Measurements from ENCODE around the gene ARFIP1. TPM values are rescaled to one million over a fixed set of nuclear protein-coding genes. Genes with fewer than 3 reads are reported as not detected.
"Not testable (repeated sequence)": the region's sequence is repeated elsewhere in the genome, so short reads cannot be mapped to it uniquely, and the experiment has no call there.

Gene ARFIP1
- total and polyA plus RNA-seq, 7 experiments from 2014 or later: 5.1 to 20.2 (median 15.1) TPM

DNA sequence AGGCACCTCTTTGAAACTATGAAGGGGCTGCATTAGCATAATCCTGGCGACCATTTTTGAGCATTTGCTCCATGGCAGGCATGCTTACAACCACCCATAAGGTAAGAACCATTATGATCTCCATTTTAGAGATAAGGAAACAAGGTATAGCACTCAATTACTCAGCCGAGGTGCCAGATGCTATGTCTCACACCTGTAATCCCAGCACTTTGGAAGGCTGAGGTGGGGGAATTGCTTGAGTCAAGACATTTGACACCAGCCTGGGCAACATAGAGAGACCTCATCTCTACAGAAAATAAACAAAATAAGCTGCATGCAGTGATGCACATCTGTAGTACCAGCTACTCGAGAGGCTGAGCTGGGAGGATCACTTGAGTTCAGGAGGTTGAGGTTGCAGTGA, 43.8 kb upstream of the ARFIP1 start:
- H3K4me3 Mint-ChIP-seq: no peak overlapping the region
- no peaks in the 10 kb centered on the region for H3K27me3 ChIP-seq (ENCODE audit: control insufficient read depth in 2 of 2, insufficient read depth in 2 of 2, low read length in 2 of 2)
- DNase-seq (no peak), ATAC-seq (no peak)
- no peak overlapping the region for H3K27ac ChIP-seq (ENCODE audit: low read depth, low read length)
- no peaks in the 10 kb centered on the region for H3K36me3 ChIP-seq (ENCODE audit: control insufficient read depth in 2 of 3, insufficient read depth in 3 of 3, low read length in 3 of 3)
- POLR2A ChIA-PET: no interaction called here
- H3K4me1 ChIP-seq (ENCODE audit: control insufficient read depth in 2 of 2, insufficient read depth in 2 of 2, low read length in 2 of 2): no peaks in the 10 kb centered on the region
- peaks cover 0 to 6% (median 4%) of the 10 kb centered on the region in 5 donors for H3K27me3 Mint-ChIP-seq
- intact Hi-C loops (cut with micrococcal nuclease): loop anchor here (1.0 to 5.0 kb wide), 7 partner anchors 59 to 1374 kb away; partner anchors contain the start of gene TMEM154 (in 1 of the 2)
- no peaks in the 10 kb centered on the region for H3K36me3 Mint-ChIP-seq
- peaks cover 0 to 7% (median 0%) of the 10 kb centered on the region in 7 donors for H3K4me1 Mint-ChIP-seq
- no peaks in the 10 kb centered on the region for H3K9me3 ChIP-seq (ENCODE audit: control insufficient read depth in 2 of 3, low read length in 3 of 3)
- H3K4me3 ChIP-seq (ENCODE audit: low read length): no peak overlapping the region
- H3K9me3 Mint-ChIP-seq: no peaks in the 10 kb centered on the region
- CTCF ChIA-PET: interaction anchor here (0.7 to 2.4 kb wide), 7 partner anchors 16 to 392 kb away, joined by 3 to 10 read pairs (median 4); no protein-coding TSS in a partner anchor
- H3K27ac Mint-ChIP-seq: no peak overlapping the region

- ATAC-seq: no peak
- intact Hi-C loops (cut with micrococcal nuclease): loop anchor here in 1 of 2 donors (5.0 kb wide), 1 partner anchor 62 kb away; the partner anchor contains the start of gene TMEM154
- POLR2A ChIA-PET: interaction anchor here (0.6 kb wide), 1 partner anchor 178 kb away, joined by 4 read pairs; no protein-coding TSS in a partner anchor
- H3K36me3 Mint-ChIP-seq: no peaks in the 10 kb centered on the region
- no peaks in the 10 kb centered on the region for H3K9me3 ChIP-seq (ENCODE audit: control insufficient read depth in 2 of 3, low read length in 3 of 3)
- H3K4me3 ChIP-seq (ENCODE audit: low read length): no peak overlapping the region
- no peaks in the 10 kb centered on the region for H3K36me3 ChIP-seq (ENCODE audit: control insufficient read depth in 2 of 3, insufficient read depth in 3 of 3, low read length in 3 of 3)
- CTCF ChIA-PET: interaction anchor here (0.6 to 1.2 kb wide), 2 partner anchors 238 to 789 kb away, joined by 3 read pairs; no protein-coding TSS in a partner anchor
- no peak overlapping the region for H3K27ac ChIP-seq (ENCODE audit: low read depth, low read length)
- DNase-seq: no peak
- no peaks in the 10 kb centered on the region for H3K27me3 ChIP-seq (ENCODE audit: control insufficient read depth in 2 of 2, insufficient read depth in 2 of 2, low read length in 2 of 2)
- no peaks in the 10 kb centered on the region for H3K9me3 Mint-ChIP-seq
- H3K4me1 ChIP-seq (ENCODE audit: control insufficient read depth in 2 of 2, insufficient read depth in 2 of 2, low read length in 2 of 2): no peaks in the 10 kb centered on the region
- H3K4me1 Mint-ChIP-seq: peaks cover 0 to 7% (median 0%) of the 10 kb centered on the region in 7 donors
- peaks cover 0 to 6% (median 4%) of the 10 kb centered on the region in 5 donors for H3K27me3 Mint-ChIP-seq
- no peak overlapping the region for H3K4me3 Mint-ChIP-seq
- no peak overlapping the region for H3K27ac Mint-ChIP-seq
Observed at GRCh38 chr4:152738827-152739226, 40.9 kb upstream of the ARFIP1 start.

GRCh38 chr4:152747444-152747843, 32.3 kb upstream of the ARFIP1 start:
- Mint-ChIP-seq H3K27me3 (peaks cover 0 to 3% (median 0%) of the 10 kb centered on the region in 5 donors), H3K4me1 (no peaks in the 10 kb centered on the region), H3K36me3 (no peaks in the 10 kb centered on the region), H3K9me3 (peaks cover 0 to 3% (median 0%) of the 10 kb centered on the region in 11 donors), H3K4me3 (no peak overlapping the region), H3K27ac (no peak overlapping the region)
- CTCF ChIA-PET: no interaction called here
- DNase-seq (no peak), ATAC-seq (no peak)
- no peaks in the 10 kb centered on the region for H3K9me3 ChIP-seq (ENCODE audit: control insufficient read depth in 2 of 3, low read length in 3 of 3)
- H3K4me1 ChIP-seq (ENCODE audit: control insufficient read depth in 2 of 2, insufficient read depth in 2 of 2, low read length in 2 of 2): no peaks in the 10 kb centered on the region
- POLR2A ChIA-PET: no interaction called here
- intact Hi-C loops (cut with micrococcal nuclease): no loop called here
- no peak overlapping the region for H3K27ac ChIP-seq (ENCODE audit: low read depth, low read length)
- no peaks in the 10 kb centered on the region for H3K27me3 ChIP-seq (ENCODE audit: control insufficient read depth in 2 of 2, insufficient read depth in 2 of 2, low read length in 2 of 2)
- H3K4me3 ChIP-seq (ENCODE audit: low read length): no peak overlapping the region
- no peaks in the 10 kb centered on the region for H3K36me3 ChIP-seq (ENCODE audit: control insufficient read depth in 2 of 3, insufficient read depth in 3 of 3, low read length in 3 of 3)

GRCh38 chr4:152748619-152749018, 31.1 kb upstream of the ARFIP1 start:
- peaks cover 0 to 7% (median 0%) of the 10 kb centered on the region in 5 donors for H3K27me3 Mint-ChIP-seq
- no peak overlapping the region for H3K27ac Mint-ChIP-seq
- no peaks in the 10 kb centered on the region for H3K4me1 ChIP-seq (ENCODE audit: control insufficient read depth in 2 of 2, insufficient read depth in 2 of 2, low read length in 2 of 2)
- H3K4me3 Mint-ChIP-seq: no peak overlapping the region
- intact Hi-C loops (cut with micrococcal nuclease): no loop called here
- ATAC-seq: no peak
- H3K36me3 Mint-ChIP-seq: no peaks in the 10 kb centered on the region
- peaks cover 0 to 5% (median 0%) of the 10 kb centered on the region in 11 donors for H3K9me3 Mint-ChIP-seq
- H3K4me3 ChIP-seq (ENCODE audit: low read length): no peak overlapping the region
- no peaks in the 10 kb centered on the region for H3K4me1 Mint-ChIP-seq
- no peak for DNase-seq
- no peaks in the 10 kb centered on the region for H3K9me3 ChIP-seq (ENCODE audit: control insufficient read depth in 2 of 3, low read length in 3 of 3)
- no peaks in the 10 kb centered on the region for H3K36me3 ChIP-seq (ENCODE audit: control insufficient read depth in 2 of 3, insufficient read depth in 3 of 3, low read length in 3 of 3)
- H3K27ac ChIP-seq (ENCODE audit: low read depth, low read length): no peak overlapping the region
- no peaks in the 10 kb centered on the region for H3K27me3 ChIP-seq (ENCODE audit: control insufficient read depth in 2 of 2, insufficient read depth in 2 of 2, low read length in 2 of 2)
- ChIA-PET POLR2A (no interaction called here), CTCF (no interaction called here)

GRCh38 chr4:152763796-152764195, 16.0 kb upstream of the ARFIP1 start:
- no peak overlapping the region for H3K27ac ChIP-seq (ENCODE audit: low read depth, low read length)
- Mint-ChIP-seq H3K9me3 (peaks cover 0 to 2% (median 0%) of the 10 kb centered on the region in 11 donors), H3K27me3 (peaks cover 0 to 37% (median 11%) of the 10 kb centered on the region in 5 donors), H3K4me3 (no peak overlapping the region), H3K36me3 (no peaks in the 10 kb centered on the region), H3K4me1 (peaks cover 0 to 3% (median 0%) of the 10 kb centered on the region in 7 donors), H3K27ac (no peak overlapping the region)
- no peaks in the 10 kb centered on the region for H3K36me3 ChIP-seq (ENCODE audit: control insufficient read depth in 2 of 3, insufficient read depth in 3 of 3, low read length in 3 of 3)
- POLR2A ChIA-PET: interaction anchor here (0.6 kb wide), 1 partner anchor 783 kb away, joined by 3 read pairs; no protein-coding TSS in a partner anchor
- CTCF ChIA-PET: no interaction called here
- no peaks in the 10 kb centered on the region for H3K9me3 ChIP-seq (ENCODE audit: control insufficient read depth in 2 of 3, low read length in 3 of 3)
- ATAC-seq: no peak
- no peak for DNase-seq
- intact Hi-C loops (cut with micrococcal nuclease): no loop called here
- no peaks in the 10 kb centered on the region for H3K27me3 ChIP-seq (ENCODE audit: control insufficient read depth in 2 of 2, insufficient read depth in 2 of 2, low read length in 2 of 2)
- H3K4me3 ChIP-seq (ENCODE audit: low read length): no peak overlapping the region
- no peaks in the 10 kb centered on the region for H3K4me1 ChIP-seq (ENCODE audit: control insufficient read depth in 2 of 2, insufficient read depth in 2 of 2, low read length in 2 of 2)

- H3K27me3 Mint-ChIP-seq: peaks cover 0 to 33% (median 7%) of the 10 kb centered on the region in 5 donors
- H3K27ac ChIP-seq (ENCODE audit: low read depth, low read length); H3K4me3 Mint-ChIP-seq; H3K36me3 Mint-ChIP-seq; POLR2A ChIA-PET; DNase-seq; ATAC-seq; CTCF ChIA-PET; H3K4me1 ChIP-seq (ENCODE audit: control insufficient read depth in 2 of 2, insufficient read depth in 2 of 2, low read length in 2 of 2); H3K9me3 ChIP-seq (ENCODE audit: control insufficient read depth in 2 of 3, low read length in 3 of 3); H3K4me3 ChIP-seq (ENCODE audit: low read length); H3K27me3 ChIP-seq (ENCODE audit: control insufficient read depth in 2 of 2, insufficient read depth in 2 of 2, low read length in 2 of 2); H3K4me1 Mint-ChIP-seq; H3K36me3 ChIP-seq (ENCODE audit: control insufficient read depth in 2 of 3, insufficient read depth in 3 of 3, low read length in 3 of 3); H3K27ac Mint-ChIP-seq; H3K9me3 Mint-ChIP-seq; intact Hi-C loops (cut with micrococcal nuclease): not testable (repeated sequence)
Observed at GRCh38 chr4:152765069-152765737, 14.6 kb upstream of the ARFIP1 start.
